HG03432 (cell line): ENCODE data around the gene C6orf62.
A peak's percentile ranks its signal among the peaks of the same experiment; 100 is the strongest.
"Not testable (repeated sequence)": the region's sequence is repeated elsewhere in the genome, so short reads cannot be mapped to it uniquely, and the experiment has no call there.

Experiments used
- ATAC-seq: cut with Tn5 transposase; IDR thresholded peaks from one replicate; pipeline ENCODE4 v1.9.1; 2021; ENCODE audit warnings: mild to moderate bottlenecking, moderate library complexity; ENCODE audit not compliant: unreplicated experiment

C6orf62 gene

DNA sequence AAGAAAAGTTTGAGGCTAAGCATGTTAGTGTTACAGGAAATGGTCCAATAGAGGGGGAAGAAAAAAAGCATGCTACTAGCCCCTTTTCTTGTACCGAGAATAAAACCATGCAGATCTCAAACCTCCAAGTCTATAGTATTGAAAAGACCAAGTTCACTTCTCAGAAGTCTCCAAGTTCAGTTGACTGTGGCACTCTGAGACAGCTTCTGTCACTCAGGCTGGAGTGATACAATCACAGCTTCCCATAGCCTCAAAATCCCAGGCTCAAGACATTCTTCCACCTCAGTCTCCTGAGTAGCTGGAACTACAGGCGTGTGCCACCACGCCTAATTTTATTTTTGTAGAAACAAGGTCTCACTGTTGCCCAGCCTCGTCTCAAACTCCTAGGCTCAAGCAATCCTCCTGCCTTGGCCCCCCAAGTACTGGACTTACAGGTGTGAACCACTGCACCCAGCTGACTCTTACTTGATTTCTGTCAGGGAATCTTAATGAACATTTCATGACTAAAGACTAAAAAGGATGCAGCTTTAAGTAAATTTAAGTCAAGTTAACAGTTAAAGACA lies 16.2 kb downstream of the C6orf62 start:
- ATAC-seq = no peak

DNA sequence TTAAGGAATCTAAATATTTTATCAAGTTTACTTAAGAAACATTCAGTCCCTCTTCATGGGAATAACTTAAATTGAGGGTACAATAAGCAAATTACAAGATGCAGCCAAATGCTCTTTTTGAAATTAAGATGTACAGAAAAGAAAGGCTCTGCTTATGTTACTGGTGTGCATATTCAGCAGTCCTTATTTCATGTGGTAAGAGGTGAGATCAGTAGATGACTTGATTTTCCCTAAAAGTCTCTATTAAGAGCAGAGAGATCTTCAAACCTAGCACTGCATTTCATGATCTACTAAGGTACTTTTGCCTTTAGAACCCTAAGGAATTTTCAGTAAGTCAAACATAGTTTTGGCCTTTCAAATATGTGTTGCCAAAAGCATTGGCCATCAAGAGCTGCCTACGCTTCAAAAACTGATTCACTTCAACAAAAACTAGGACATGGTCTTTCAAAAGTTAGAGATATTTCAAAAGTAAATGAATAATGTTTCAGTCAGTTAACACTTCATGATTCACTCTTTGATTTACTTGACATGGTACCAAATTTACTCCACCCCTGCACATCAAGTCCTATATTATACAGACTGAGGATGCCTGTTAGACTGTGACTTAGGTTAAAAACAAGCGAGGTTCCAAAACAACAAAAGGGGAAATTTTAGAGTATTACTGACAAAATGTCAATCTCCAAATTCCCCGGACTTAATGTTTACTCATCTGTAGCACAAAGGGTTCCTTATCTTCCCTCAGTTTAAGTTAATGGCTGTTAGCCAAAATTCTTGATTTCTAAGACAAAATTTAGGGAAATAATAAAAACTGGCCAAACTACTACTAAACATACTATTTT lies 19.2 kb downstream of the C6orf62 start:
- ATAC-seq = no peak

DNA sequence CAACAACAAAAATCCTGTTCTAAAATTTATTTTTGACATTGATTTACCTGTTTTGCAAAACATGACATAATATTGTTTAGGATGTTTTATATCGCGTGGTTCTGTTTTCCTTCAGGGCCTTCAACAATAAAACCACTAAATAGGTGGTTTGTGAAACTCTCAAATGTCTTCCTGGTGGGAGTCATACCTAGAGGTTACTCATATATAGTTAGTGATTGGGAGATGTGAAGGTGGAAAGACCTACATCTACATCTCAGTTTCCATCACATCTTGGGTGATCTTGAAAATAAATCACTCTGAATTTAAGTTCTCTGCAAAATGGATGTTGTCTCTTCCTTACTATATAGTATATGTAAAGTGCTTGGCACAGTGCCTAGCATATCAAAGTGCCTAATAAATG lies 22.9 kb downstream of the C6orf62 start:
- ATAC-seq = no peak

DNA sequence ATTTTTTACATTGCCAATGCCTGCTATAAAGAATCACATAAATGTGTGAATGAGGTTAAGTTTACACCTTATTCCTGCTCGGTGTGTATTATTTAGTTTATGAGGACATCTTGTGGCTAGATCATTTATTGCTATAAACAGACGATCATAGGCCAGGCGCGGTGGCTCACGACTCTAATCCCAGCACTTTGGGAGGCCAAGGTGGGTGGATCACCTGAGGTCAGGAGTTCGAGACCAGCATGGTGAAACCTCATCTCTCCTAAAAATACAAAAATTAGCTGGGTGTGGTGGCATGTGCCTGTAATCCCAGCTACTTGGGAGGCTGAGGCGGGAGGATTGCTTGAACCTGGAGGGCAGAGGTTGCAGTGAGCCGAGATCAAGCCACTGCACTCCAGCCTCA lies 23.3 kb downstream of the C6orf62 start:
- ATAC-seq = peak; percentile 66

DNA sequence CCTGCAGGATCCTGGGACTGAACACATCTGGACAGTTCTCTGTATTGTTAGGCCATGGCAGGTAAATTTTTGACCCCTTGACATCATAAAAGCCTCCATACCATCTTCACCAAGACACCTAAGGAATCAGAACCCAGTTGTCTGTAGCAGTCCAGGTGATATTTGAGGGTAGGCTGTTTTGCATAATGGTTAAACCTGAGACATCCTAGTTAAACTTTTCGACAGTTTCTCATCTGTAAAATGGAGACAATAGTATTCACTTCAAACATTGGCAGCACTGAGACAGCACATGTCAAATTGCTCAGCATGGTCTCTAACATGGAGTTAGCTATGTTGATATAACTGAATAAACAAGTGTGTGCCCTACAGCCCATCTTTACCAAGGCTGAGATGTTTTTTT lies 24.8 kb downstream of the C6orf62 start:
- no peak for ATAC-seq

DNA sequence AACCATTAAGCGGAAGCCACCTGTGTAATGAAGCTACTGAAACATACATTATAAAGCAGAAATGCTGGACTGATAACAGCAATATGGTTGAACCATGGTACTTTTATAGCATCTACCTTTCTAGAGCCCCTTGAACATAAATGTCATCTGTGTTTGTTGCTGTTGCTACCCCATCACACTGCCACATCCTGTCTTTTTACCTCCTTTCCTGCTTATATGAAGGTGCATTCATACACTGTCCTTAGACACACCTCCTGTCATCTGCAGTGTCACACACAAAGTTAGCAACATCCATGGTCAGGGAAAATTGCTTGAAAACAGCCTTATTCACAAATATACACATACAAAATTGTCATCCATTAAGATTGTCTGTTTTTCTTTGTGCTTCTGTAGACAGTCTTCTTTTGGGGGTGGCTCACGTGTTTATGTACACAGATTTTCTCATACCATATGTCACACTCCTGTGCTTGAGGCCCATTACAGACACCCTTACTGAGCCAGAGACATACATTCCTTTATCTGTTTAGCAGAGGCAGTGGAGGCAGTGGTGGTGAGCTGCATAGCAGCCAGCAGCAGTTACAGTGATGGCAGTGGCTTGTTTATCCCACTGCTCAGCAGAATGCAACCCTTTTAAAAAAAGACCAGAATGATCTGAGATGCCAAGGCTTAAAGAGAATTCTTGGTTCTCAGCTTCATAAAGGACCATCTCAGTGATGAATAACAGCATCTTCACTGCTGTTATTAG lies 25.9 kb downstream of the C6orf62 start:
- no peak for ATAC-seq

DNA sequence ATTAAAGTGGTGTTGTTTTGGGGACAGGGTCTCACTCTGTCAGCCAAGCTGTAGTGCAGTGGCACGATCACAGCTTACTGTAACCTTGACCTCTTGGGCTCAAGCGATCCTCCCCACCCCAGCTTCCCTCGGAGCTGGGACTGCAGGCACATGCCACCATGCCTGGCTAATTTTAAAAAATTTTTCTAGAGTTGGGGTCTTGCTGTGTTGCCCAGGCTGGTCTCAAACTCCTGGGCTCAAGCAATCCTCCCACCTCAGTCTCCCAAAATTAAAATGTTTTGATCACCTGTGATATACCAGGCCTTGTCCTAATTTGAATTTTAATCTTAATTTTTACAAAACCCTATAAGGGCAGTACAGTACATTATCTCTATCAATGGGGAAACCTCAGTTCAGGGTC lies 26.5 kb downstream of the C6orf62 start:
- no peak for ATAC-seq

DNA sequence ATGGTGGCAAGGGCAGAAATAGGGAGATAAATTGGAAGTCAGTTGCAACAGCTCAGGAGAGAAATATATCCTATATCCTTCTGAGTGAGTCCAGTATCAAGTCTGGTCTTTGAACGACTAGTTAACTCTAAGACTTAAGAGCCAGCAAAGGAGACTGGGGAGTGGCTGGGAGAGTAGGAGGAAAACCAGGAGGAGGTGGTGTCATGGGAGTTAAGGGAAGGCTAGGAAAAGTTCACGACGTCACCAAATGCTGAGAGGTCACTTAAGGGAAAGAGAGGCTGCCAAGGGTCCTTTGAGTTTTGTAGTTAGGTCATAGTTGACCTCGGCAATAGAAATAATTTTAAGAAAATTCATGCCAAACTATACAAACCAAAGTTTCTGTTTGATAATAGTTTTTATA lies 27.0 kb downstream of the C6orf62 start:
- ATAC-seq = no peak

DNA sequence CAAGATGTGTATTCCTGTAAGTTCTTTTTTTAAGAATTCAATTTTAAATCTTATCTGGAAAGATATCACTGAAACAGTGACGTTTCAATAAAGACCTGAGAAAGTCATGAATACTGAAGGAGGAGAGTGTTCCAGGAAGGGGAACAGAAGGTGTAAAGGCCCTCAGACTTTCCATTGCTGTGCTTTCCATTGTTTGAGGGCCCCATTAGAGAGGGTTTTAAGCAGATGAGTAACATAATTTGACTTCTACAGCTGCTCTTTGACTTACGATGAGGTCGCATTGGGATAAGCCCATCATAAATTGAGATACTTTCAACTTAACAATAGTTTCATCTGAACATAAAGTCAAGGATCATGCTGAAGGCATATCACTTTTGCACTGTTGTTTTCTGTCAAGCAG lies 27.4 kb downstream of the C6orf62 start:
- ATAC-seq = no peak

DNA sequence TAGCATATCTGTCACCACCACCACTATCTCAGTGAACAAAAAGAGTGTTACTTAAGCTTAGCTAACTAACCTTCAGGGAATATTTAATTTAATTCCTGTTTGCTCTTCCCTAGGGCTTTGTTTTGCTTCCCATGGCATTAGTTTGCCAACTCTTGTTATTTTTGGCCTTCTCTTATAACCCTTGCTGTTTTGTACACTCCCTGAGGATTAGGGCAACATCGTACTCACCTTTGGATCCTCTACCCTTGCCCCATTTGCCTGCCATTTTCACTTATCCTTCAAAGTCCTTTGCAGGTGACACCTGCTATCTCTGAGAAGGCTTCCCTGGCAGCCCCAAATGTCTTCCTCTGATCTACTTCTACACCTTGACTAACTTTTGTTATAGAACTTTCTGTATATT lies 28.4 kb downstream of the C6orf62 start:
- ATAC-seq = no peak

DNA sequence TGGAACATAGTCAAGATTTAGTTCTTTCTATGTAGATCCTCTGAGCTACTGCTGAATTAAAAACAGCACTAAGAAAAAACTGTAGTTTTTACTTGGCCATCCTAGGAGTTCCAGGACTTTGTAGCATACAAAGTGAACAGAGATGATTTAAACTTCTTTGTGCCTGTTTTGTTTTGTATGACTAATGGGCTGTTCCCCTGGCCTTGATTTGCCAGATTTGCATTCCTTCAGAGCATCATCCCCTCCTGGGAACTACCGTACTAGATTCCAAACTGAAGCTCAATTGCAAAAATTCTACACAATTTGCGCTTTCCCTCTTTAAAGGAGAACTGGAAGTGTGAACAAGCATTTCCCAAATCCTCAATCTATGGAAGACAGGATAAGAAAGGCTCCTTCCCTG lies 29.0 kb downstream of the C6orf62 start:
- ATAC-seq = no peak

DNA sequence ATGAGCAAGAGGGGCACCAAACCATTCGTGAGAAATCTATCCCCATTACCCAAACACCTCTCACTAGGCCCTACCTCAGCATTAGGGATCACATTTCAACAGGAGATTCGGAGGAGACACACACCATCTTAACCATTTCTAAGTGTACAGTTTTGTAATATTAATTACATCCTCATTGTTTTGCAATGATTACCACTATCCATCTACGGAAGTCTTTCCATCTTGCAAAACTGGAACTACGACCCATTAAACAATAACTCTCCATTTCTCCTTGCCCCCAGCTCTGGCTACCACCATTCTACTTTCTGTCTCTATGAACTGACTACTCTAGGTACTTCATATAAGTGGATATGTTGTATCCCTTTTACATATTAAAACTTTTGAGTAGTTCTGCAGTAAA lies 32.0 kb downstream of the C6orf62 start:
- ATAC-seq = no peak

DNA sequence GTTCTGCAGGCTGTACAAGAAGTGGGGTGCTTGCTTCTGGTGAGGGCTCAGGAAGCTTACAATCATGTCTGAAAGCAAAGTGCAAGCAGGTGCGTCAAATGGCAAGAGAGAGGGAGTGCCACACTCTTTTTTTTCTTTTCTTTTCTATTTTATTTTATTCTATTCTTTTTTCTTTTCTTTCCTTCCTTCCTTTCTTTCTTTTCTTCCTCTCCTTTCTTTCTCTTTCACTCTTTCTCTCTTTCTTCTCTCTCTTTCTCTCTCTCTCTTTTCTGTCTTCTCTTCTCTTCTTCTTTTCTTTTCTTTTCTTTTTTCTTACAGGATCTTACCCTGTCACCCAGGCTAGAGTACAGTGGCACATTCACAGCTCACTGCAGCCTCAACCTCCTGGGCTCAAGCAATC lies 32.5 kb downstream of the C6orf62 start:
- ATAC-seq = no peak

DNA sequence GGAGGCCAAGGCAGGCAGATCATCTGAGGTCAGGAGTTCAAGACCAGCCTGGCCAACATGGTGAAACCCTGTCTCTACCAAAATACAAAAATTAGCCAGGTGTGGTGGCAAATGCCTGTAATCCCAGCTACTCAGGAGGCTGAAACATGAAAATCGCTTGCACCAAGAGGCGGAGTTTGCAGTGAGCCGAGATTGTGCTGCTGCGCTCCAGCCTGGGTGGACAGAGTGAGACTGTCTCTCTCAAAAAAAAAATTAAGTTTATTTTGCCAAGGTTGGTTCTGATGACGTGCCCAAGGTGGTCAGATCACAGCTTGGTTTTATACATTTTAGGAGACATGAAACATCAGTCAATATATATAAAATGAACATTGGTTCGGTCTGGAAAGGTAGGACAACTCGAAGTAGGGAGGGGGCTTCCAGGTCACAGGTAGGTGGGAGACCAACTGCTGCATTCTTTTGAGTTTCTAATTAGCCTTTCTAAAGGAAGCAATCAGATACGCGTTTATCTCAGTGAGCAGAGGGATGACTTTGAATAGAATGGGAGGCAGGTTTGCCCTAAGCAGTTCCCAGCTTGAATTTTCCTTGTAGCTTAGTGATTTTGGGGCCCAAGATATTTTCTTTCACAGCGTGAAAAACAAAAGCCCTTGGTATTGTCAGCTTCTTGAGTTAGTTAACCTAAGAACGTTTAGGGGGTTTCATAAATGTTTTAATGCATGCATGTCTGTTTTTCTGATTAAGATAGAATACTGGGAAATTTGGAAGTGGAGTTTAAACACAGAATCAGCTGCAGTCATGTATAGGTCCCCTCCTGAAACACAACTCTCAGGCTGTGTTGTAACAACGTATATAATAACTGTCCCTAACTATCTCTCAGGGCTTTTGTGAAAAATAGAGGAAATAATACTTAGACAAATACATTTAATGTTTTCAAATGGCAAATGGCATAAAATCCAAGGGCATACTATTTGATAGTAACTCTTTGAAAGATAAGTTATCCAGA lies 35.4 kb downstream of the C6orf62 start:
- no peak for ATAC-seq

DNA sequence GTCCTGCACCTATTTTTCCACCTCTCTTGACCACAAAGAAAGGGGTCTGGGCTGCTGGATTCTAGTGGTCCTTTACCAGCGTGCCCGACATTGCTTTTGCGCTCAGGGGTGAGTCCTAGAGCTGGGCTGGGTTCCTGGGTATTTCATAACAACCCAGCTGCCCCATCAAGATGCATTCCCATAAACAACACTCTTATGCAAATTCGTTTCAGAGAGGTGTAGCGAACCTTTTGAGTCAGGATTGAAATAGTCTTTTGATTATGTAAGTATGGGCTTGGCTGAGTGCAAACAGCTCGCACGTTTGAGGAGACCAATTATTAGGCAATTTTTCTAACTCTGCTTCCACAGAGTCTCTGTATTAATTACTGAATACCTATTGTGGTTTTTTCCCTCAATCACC lies 38.4 kb downstream of the C6orf62 start:
- ATAC-seq = no peak

DNA sequence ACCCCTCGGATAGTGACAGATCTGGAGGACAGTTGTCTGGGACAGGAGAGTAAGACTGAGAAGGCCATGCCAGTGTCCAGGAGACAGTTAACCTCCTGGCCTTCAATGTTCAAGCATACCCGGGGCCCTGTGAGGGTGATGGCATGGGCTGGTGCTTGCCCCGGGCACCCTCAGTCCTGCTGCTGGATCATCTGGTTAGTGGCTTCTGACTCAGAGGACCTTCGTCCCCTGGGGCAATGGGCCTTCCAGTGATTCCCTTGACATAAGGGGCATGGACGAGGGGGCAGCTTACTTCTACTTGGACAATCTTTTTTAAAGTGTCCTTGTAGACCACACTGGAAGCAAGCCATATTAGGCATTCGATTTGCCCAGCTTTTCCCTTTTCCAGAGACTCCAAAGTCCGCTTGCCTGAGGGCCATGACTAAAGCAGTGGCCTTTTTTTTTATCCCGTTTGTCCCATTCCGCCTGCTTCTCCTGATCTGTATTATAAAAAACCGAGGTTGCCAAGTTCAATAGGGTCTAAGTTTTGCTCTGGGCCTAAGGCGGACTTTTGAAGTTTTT lies 40.1 kb downstream of the C6orf62 start:
- ATAC-seq = not testable (repeated sequence)

DNA sequence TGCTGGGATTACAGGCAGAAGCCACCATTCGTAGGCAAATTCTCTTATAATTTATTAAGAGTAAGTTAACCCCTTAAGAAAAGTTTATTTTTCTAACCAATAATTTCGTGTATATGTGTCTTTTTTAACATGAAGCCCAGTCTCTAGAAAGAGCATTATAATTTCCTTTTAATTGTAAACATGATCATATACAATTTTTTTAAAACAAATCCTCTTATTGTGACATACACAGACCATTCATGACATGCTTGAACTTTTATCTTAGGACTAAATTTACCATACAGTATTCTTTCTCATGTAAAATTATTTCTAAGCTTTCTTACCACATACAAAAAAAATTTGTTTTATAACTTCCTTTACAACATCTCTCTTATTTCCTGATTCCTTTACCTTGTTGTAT lies 45.3 kb downstream of the C6orf62 start:
- no peak for ATAC-seq

DNA sequence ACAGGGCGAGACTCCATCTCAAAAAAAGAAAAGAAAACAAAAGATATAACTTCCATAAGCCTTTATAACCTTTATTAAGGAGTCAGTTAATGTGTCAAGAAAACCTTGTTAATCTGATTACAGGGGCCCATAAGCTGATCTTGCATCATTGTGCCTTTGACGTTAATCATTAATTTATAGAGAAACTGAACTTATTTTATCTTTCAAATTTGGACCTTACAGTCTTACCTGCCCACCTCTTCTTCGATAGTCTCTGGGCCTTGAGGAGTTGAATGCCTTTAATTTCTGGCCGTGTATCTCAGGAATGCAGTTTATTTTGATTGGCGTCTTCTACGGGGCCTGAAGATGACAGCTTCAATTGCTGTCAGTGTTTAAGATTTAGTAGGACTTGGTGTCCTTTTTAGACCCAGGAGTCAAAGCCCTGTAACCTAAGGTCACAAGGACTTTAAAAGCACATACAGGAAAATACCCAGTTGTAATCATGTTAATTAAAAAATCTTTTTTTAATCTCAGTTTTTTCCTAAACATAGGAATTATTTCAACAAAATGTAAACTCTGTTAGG lies 46.3 kb downstream of the C6orf62 start:
- ATAC-seq = no peak

DNA sequence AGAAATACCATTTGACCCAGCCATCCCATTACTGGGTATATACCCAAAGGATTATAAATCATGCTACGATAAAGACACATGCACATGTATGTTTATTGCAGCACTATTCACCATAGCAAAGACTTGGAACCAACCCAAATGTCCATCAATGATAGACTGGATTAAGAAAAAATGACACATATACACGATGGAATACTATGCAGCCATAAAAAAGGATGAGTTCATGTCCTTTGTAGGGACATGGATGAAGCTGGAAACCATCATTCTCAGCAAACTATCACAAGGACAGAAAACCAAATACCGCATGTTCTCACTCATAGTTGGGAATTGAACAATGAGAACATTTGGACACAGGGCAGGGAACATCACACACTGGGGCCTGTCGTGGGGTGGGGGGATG lies 47.9 kb downstream of the C6orf62 start:
- not testable (repeated sequence) for ATAC-seq

DNA sequence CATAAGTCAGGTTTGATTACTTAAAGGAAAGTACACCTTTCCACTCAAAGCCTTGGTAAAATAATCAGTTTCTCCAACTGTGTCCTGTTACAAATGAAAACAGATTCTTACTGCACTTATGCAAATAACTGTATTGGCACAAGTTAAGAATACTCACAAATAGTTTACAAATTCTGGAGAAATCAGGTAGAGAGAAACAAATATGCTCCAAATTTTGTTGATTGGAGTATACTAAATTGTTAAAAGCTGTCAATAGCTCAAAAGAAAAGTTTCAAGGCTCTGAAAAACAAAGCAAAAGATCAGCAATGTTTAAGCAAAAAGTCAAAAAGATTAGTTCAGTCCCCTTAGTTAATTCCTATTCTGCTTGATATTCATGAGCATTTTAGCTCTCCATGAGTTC lies 48.5 kb downstream of the C6orf62 start:
- ATAC-seq = not testable (repeated sequence)
